HL-60/S4 treated with retinoic acid at 250 ng/mL for 4 days and 3 days (cell line): ENCODE measurements around the gene PMCH.
"Not testable (repeated sequence)": the region's sequence is repeated elsewhere in the genome, so short reads cannot be mapped to it uniquely, and the experiment has no call there.

Experiments used
- in situ Hi-C: fragments of 300-500 bp; cut with MboI; formaldehyde crosslinking; loops from 2 replicates; pipeline ENCODE4 v1.7.0; 2022; ENCODE audit warnings: low sequenced_read_pairs

The PMCH gene

DNA sequence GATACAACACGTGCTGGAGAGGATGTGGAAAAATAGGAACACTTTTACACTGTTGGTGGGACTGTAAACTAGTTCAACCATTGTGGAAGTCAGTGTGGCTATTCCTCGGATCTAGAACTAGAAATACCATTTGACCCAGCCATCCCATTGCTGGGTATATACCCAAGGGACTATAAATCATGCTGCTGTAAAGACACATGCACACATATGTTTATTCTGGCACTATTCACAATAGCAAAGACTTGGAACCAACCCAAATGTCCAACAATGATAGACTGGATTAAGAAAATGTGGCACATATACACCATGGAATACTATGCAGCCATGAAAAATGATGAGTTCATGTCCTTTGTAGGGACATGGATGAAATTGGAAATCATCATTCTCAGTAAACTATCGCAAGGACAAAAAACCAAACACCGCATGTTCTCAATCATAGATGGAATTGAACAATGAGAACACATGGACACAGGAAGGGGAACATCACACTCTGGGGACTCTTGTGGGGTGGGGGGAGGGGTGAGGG lies 50.5 kb downstream of the PMCH start:
- in situ Hi-C loops: not testable (repeated sequence)
